ENCODE measurements around the gene PCCA. TPM values are rescaled to one million over a fixed set of nuclear protein-coding genes. Genes with fewer than 3 reads are reported as not detected.
A peak's percentile ranks its signal among the peaks of the same experiment; 100 is the strongest.

Gene PCCA
- total and polyA plus RNA-seq, 12 donors = 27.6 to 176 (median 97.7) TPM

GRCh38 chr13:100561158-100561499 is 472.2 kb downstream of the PCCA start:
- Histone ChIP-seq H3K36me3 (replicated peaks in 1 of 2) (no peaks in the 10 kb centered on the region), H3K27ac (peak overlapping the region in 1 of 5 donors; percentile 20), H3K4me1 (replicated peaks in 1 of 2) (peaks cover 0 to 9% of the 10 kb centered on the region in 2 donors), H3K27me3 (no peaks in the 10 kb centered on the region), H3K9me3 (replicated peaks in 1 of 3) (no peaks in the 10 kb centered on the region), H3K4me3 (no peak overlapping the region)
- TF ChIP-seq POLR2A (IDR thresholded peaks at IDR 0.05) (no peak), CTCF (IDR thresholded peaks at IDR 0.05) (no peak)
- no peak for DNase-seq
- 77 to 86% (median 81%) methylated on average over 2 of the region's 2 CpGs for WGBS, 4 donors
- intact Hi-C loops (cut with DNase I) = no loop called here

DNA sequence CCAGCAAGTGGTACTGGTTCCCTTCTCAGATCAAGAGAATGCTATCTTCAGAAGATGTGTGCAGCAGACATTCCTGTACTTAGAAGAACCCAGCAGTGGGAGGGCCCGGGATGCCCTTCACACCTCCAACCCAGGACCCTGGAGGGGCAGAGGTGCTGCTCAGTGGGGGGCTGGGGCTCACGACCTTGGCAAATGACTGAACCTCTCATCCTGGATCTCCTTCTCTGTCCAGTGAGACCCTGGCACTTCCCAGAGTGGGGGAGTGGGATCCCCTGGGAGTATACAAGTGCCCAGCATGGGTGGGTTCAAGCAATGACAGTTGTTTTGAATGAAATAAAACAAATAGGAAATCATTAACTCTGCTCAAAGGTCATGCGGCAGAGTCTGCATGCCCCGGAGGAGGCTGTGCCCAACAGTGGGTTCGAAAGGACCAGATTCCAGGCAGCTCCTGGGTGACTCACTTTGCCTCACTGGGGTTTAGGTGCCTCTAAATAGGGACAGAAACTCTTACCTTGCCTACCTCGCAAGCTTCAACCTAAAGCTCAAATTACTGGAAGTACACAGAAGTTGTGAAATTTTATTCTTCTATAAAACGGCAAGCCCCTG is 472.8 kb downstream of the PCCA start:
- Histone ChIP-seq H3K36me3 (replicated peaks in 1 of 2) (no peaks in the 10 kb centered on the region), H3K27me3 (no peaks in the 10 kb centered on the region), H3K9me3 (replicated peaks in 1 of 3) (no peaks in the 10 kb centered on the region), H3K4me1 (replicated peaks in 1 of 2) (peaks cover 0 to 9% of the 10 kb centered on the region in 2 donors), H3K4me3 (no peak overlapping the region), H3K27ac (no peak overlapping the region)
- intact Hi-C loops (cut with DNase I) = no loop called here
- 64 to 78% (median 68%) methylated on average over 5 to 7 of the region's 7 CpGs for WGBS, 4 donors
- no peak for TF ChIP-seq CTCF (IDR thresholded peaks at IDR 0.05)
- no peak for TF ChIP-seq POLR2A (IDR thresholded peaks at IDR 0.05)
- no peak for DNase-seq

GRCh38 chr13:100563779-100564178 is 474.9 kb downstream of the PCCA start:
- 95 to 99% (median 96%) methylated on average over 7 of the region's 7 CpGs for WGBS, 4 donors

More at GRCh38 chr13:100563779-100564178, 474.9 kb downstream of the PCCA start:
- Histone ChIP-seq H3K27me3 (no peaks in the 10 kb centered on the region), H3K9me3 (replicated peaks in 1 of 3) (no peaks in the 10 kb centered on the region), H3K4me1 (replicated peaks in 1 of 2) (peaks cover 0 to 9% of the 10 kb centered on the region in 2 donors), H3K36me3 (replicated peaks in 1 of 2) (no peaks in the 10 kb centered on the region), H3K27ac (no peak overlapping the region), H3K4me3 (no peak overlapping the region)
- TF ChIP-seq CTCF (IDR thresholded peaks at IDR 0.05) (no peak), POLR2A (IDR thresholded peaks at IDR 0.05) (no peak)
- intact Hi-C loops (cut with DNase I) = no loop called here
- no peak for DNase-seq

Measured in adrenal gland (tissue), 12 donors.